PC-9 (cell line): ENCODE measurements around the gene KCNJ15. TPM values are rescaled to one million over a fixed set of nuclear protein-coding genes. Genes with fewer than 3 reads are reported as not detected.

Source experiments
- BruUV-seq: library from RNA; stranded (reverse); fragments of 400-500 nt; replicated peaks from 2 replicates; lab custom pipeline; 2021; lab: Mats Ljungman, UMichigan
- CTCF ChIA-PET: fragments of 300-600 bp; sonication (Branson Sonifier 250); formaldehyde crosslinking; loops from one replicate; lab custom pipeline; 2022; ENCODE audit warnings: antibody characterized with exemption; lab: Charles Lee
- POLR2A ChIA-PET: fragments of 300-600 bp; sonication (Branson Sonifier 250); formaldehyde crosslinking; loops from one replicate; lab custom pipeline; 2022; ENCODE audit warnings: antibody characterized with exemption; ENCODE audit not compliant: unreplicated experiment; lab: Charles Lee
- DNase-seq, 2 experiments: peaks; one replicate each; pipeline versions ENCODE4 v3.0.0 to v3.0.0-alpha.2; 2015 to 2022; ENCODE audit warnings: mixed read lengths in 1 of 2
- H2AFZ ChIP-seq: fragments of 200-600 bp; sonication (generic); 2 replicates; pipeline ENCODE4 v1.8.1; 2017; ENCODE audit warnings: antibody characterized with exemption
- H3F3A ChIP-seq: fragments of 200-600 bp; sonication (generic); 2 replicates; pipeline ENCODE4 v1.8.1; 2017; ENCODE audit warnings: antibody characterized with exemption, mild to moderate bottlenecking, low read depth; ENCODE audit not compliant: insufficient read depth
- H3K27ac ChIP-seq: fragments of 200-600 bp; sonication (generic); 2 replicates; pipeline ENCODE4 v1.6.1; 2016; ENCODE audit warnings: mixed run types
- H3K27me3 ChIP-seq: fragments of 200-600 bp; sonication (generic); 2 replicates; pipeline ENCODE4 v1.6.1; 2016; ENCODE audit warnings: low read depth, mixed run types; ENCODE audit not compliant: insufficient read depth
- H3K36me3 ChIP-seq: fragments of 200-600 bp; sonication (generic); 2 replicates; pipeline ENCODE4 v1.6.1; 2016; ENCODE audit warnings: low read depth, mixed run types
- H3K4me1 ChIP-seq: fragments of 200-600 bp; sonication (generic); replicated peaks from 2 replicates; pipeline ENCODE4 v1.6.1; 2016; ENCODE audit warnings: mixed run types; ENCODE audit not compliant: insufficient read depth
- H3K4me2 ChIP-seq: fragments of 200-600 bp; sonication (generic); 2 replicates; pipeline ENCODE4 v1.6.1; 2017; ENCODE audit warnings: mixed run types
- H3K4me3 ChIP-seq: fragments of 200-600 bp; sonication (generic); 2 replicates; pipeline ENCODE4 v1.6.1; 2016; ENCODE audit warnings: mixed run types
- H3K79me2 ChIP-seq: fragments of 200-600 bp; sonication (generic); 2 replicates; pipeline ENCODE4 v1.6.1; 2017; ENCODE audit warnings: low read depth, mixed run types
- H3K9me2 ChIP-seq: fragments of 200-600 bp; sonication (generic); 2 replicates; pipeline ENCODE4 v1.8.1; 2017; ENCODE audit warnings: mild to moderate bottlenecking; ENCODE audit not compliant: insufficient read depth
- H3K9me3 ChIP-seq: fragments of 200-600 bp; sonication (generic); 2 replicates; pipeline ENCODE4 v1.8.1; 2016; ENCODE audit warnings: low read depth; ENCODE audit not compliant: insufficient read depth
- H4K20me1 ChIP-seq: fragments of 200-600 bp; sonication (generic); 2 replicates; pipeline ENCODE4 v1.8.1; 2017; ENCODE audit not compliant: insufficient read depth
- EZH2 ChIP-seq: fragments of 200-600 bp; sonication (generic); IDR thresholded peaks from 2 replicates; pipeline ENCODE4 v1.8.0; 2017; ENCODE audit warnings: antibody characterized with exemption, low read depth
- intact Hi-C: fragments of 100-400 bp; cut with micrococcal nuclease; formaldehyde crosslinking; loops from one replicate; pipeline ENCODE4 v1.10.0; 2022; ENCODE audit not compliant: unreplicated experiment
- total RNA-seq: library from RNA; stranded (reverse); gene quantifications from 2 replicates; pipeline ENCODE4 v1.2.3, GENCODE V29; 2021
- TF ChIP-seq, protein P1 (sequence below): fragments of 200-600 bp; sonication (generic); conservative IDR thresholded peaks from 2 replicates; pipeline ENCODE4 v1.6.1; 2017; ENCODE audit warnings: mixed run types, antibody characterized with exemption, mild to moderate bottlenecking, moderate library complexity

KCNJ15 gene
- total RNA-seq, 1 experiment from 2014 or later: not detected

DNA sequence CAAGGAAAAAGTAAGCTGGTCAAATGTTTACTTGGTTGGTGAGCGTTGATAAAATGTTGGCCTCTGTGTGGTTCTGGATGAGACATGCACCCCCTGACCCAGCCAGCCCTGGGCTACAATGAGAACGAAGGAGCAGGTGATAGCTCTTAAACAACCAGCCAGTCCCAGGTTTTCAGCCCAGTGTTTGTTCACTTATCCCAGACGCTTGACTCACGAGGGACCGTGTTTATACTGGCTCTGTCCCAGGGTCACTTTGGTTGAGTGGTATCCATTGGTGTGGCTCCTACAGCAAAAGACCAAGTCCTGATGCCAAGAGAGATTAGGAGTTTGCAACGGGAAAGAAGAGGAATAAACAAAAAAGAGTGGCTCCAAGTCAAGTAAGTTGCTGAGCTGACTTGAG, 86.9 kb downstream of the KCNJ15 start:
- Histone ChIP-seq H3K79me2 (no peaks in the 10 kb centered on the region), H3K4me3 (no peak overlapping the region), H3K27me3 (peaks cover 14% of the 10 kb centered on the region; the same call in 1 of the 2 replicates), H4K20me1 (no peaks in the 10 kb centered on the region), H3K4me1 (no peaks in the 10 kb centered on the region), H2AFZ (no peak overlapping the region), H3K9me3 (no peaks in the 10 kb centered on the region), H3K9me2 (no peaks in the 10 kb centered on the region), H3K4me2 (no peak overlapping the region), H3F3A (no peaks in the 10 kb centered on the region), H3K36me3 (no peaks in the 10 kb centered on the region), H3K27ac (no peak overlapping the region)
- BruUV-seq: no TSS peak
- TF ChIP-seq, protein P1, sequence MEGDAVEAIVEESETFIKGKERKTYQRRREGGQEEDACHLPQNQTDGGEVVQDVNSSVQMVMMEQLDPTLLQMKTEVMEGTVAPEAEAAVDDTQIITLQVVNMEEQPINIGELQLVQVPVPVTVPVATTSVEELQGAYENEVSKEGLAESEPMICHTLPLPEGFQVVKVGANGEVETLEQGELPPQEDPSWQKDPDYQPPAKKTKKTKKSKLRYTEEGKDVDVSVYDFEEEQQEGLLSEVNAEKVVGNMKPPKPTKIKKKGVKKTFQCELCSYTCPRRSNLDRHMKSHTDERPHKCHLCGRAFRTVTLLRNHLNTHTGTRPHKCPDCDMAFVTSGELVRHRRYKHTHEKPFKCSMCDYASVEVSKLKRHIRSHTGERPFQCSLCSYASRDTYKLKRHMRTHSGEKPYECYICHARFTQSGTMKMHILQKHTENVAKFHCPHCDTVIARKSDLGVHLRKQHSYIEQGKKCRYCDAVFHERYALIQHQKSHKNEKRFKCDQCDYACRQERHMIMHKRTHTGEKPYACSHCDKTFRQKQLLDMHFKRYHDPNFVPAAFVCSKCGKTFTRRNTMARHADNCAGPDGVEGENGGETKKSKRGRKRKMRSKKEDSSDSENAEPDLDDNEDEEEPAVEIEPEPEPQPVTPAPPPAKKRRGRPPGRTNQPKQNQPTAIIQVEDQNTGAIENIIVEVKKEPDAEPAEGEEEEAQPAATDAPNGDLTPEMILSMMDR: no peak
- TF ChIP-seq EZH2: no peak
- ChIA-PET POLR2A (no interaction called here), CTCF (no interaction called here)
- intact Hi-C loops: no loop called here
- DNase-seq: no peak

DNA sequence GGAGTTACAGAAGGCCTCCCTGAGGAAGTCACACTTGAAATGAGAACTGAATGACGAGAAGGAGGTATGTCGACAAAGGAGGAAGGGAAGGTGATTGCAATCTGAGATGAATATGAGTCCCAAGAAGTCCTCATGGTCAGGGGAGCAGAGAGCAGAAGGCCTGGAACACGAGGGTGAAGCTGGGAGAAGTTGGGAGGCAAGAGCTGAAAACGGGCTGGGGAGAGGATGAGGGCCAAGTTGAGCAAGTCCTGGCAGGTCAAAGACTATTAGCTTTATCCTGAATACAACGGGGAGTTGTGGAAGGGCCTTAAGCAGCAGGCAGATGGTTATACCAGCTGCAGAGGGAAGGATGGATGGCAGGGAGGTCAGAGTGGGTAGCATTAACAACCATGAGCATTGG, 89.5 kb downstream of the KCNJ15 start:
- H3K4me1 ChIP-seq: no peaks in the 10 kb centered on the region
- no peaks in the 10 kb centered on the region for H3K36me3 ChIP-seq
- intact Hi-C loops: no loop called here
- H3K27me3 ChIP-seq: peaks cover 27% of the 10 kb centered on the region; the same call in 1 of the 2 replicates
- ChIA-PET POLR2A (no interaction called here), CTCF (no interaction called here)
- H2AFZ ChIP-seq: no peak overlapping the region
- H3K79me2 ChIP-seq: no peaks in the 10 kb centered on the region
- DNase-seq: no peak
- no peaks in the 10 kb centered on the region for H3K9me2 ChIP-seq
- H4K20me1 ChIP-seq: no peaks in the 10 kb centered on the region
- no peak for TF ChIP-seq EZH2
- TF ChIP-seq, protein P1: no peak
- H3K4me2 ChIP-seq: no peak overlapping the region
- no peaks in the 10 kb centered on the region for H3F3A ChIP-seq
- no TSS peak for BruUV-seq
- H3K4me3 ChIP-seq: no peak overlapping the region
- no peak overlapping the region for H3K27ac ChIP-seq
- no peaks in the 10 kb centered on the region for H3K9me3 ChIP-seq

DNA sequence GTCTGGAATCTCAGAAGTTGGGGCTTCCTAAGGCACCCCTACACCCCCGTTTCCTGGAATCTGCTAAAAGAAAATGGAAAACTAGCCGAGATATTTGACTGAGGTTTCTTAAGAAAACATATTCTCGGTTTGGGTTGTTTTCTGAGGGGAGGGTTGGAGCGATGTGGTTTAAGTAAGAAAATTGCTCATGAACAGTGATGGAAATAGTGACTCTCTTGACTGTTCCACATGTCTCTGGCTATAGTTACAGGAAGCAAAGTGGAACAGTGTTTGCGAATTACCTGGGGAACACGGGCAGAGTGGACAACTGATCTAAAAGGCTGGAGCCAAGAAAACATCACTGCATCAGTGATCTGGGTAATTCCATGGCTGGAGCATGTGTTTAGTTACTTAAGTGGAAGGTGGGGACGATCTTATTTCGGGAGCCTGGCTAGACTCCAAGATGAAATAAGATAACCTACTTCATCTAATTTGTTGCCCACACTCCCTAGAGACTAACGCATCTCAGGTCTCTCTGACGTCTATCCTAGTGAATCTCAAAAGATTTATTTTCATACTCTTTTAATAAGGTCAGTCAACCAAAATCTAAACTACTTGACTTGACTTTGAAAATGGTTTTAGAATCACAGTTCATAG, 92.4 kb downstream of the KCNJ15 start:
- peaks cover 39% of the 10 kb centered on the region; the same call in 1 of the 2 replicates for H3K27me3 ChIP-seq
- BruUV-seq: no TSS peak
- no peaks in the 10 kb centered on the region for H3K9me2 ChIP-seq
- H3K4me2 ChIP-seq: no peak overlapping the region
- H3K27ac ChIP-seq: no peak overlapping the region
- no peak overlapping the region for H3K4me3 ChIP-seq
- H3K4me1 ChIP-seq: no peaks in the 10 kb centered on the region
- no peaks in the 10 kb centered on the region for H3K79me2 ChIP-seq
- TF ChIP-seq EZH2: no peak
- TF ChIP-seq, protein P1: no peak
- DNase-seq: no peak
- ChIA-PET POLR2A (no interaction called here), CTCF (no interaction called here)
- no peak overlapping the region for H2AFZ ChIP-seq
- H3F3A ChIP-seq: no peaks in the 10 kb centered on the region
- no peaks in the 10 kb centered on the region for H4K20me1 ChIP-seq
- no peaks in the 10 kb centered on the region for H3K36me3 ChIP-seq
- intact Hi-C loops: no loop called here
- no peaks in the 10 kb centered on the region for H3K9me3 ChIP-seq
